H1 (cell line): ENCODE results near the gene POU2F2. TPM values are rescaled to one million over a fixed set of nuclear protein-coding genes. Genes with fewer than 3 reads are reported as not detected.

Experiments
- CTCF ChIA-PET: fragments of 300-600 bp; sonication (Branson Sonifier 250); formaldehyde crosslinking; loops from one replicate; lab custom pipeline; 2021; ENCODE audit not compliant: partially characterized antibody; lab: Charles Lee
- POLR2A ChIA-PET: fragments of 300-600 bp; sonication (Branson Sonifier 250); formaldehyde crosslinking; loops from one replicate; lab custom pipeline; 2021; ENCODE audit warnings: inconsistent platforms; ENCODE audit not compliant: partially characterized antibody; lab: Charles Lee
- DNase-seq, 2 experiments: peaks; one replicate each; pipeline versions ENCODE4 v3.0.0 to v3.0.0-alpha.2; 2010 to 2022; ENCODE audit warnings: low spot score in 2 of 2, low read depth in 1 of 2, mixed read lengths in 1 of 2
- FAIRE-seq: peaks from 2 replicates; lab custom pipeline; 2011; peaks lifted over from hg19 to GRCh38; lab: Jason Lieb, UNC
- H2AFZ ChIP-seq: 2 replicates; pipeline ENCODE4 v1.8.1; 2012; ENCODE audit warnings: low read length, inconsistent platforms
- H2AK5ac ChIP-seq: 2 replicates; pipeline ENCODE4 v1.6.1; 2013; ENCODE audit warnings: low read depth, low read length
- H2BK120ac ChIP-seq: replicated peaks from 2 replicates; pipeline ENCODE3; 2013; ENCODE audit warnings: low read depth, low read length, inconsistent platforms
- H2BK12ac ChIP-seq: 2 replicates; pipeline ENCODE4 v1.6.1; 2013; ENCODE audit warnings: low read depth, low read length
- H2BK15ac ChIP-seq: 2 replicates; pipeline ENCODE4 v1.6.1; 2013; ENCODE audit warnings: low read length
- H2BK20ac ChIP-seq: 2 replicates; pipeline ENCODE4 v1.6.1; 2013; ENCODE audit warnings: low read length
- H2BK5ac ChIP-seq: 2 replicates; pipeline ENCODE4 v1.6.1; 2013; ENCODE audit warnings: low read depth, low read length
- H3K14ac ChIP-seq: 2 replicates; pipeline ENCODE4 v1.6.1; 2013; ENCODE audit warnings: inconsistent platforms; ENCODE audit not compliant: insufficient read length
- H3K18ac ChIP-seq: 2 replicates; pipeline ENCODE4 v1.6.1; 2013; ENCODE audit warnings: low read length; ENCODE audit errors: extremely low read depth
- H3K23ac ChIP-seq: 2 replicates; pipeline ENCODE4 v1.6.1; 2013; ENCODE audit warnings: inconsistent platforms; ENCODE audit not compliant: insufficient read length
- H3K23me2 ChIP-seq: 2 replicates; pipeline ENCODE4 v1.6.1; 2013; ENCODE audit warnings: low read depth, low read length
- H3K27ac ChIP-seq: 2 replicates; pipeline ENCODE4 v1.6.1; 2011; ENCODE audit warnings: low read depth, low read length, inconsistent platforms
- H3K27me3 ChIP-seq, 4 experiments: replicated peaks in 1 of 4; 1 replicate in 1 of 4; 2 replicates in 3 of 4; pipeline versions ENCODE4 v1.6.1 to v1.8.1; 2011 to 2013; ENCODE audit warnings: low read length in 3 of 4, mild to moderate bottlenecking in 3 of 4, inconsistent platforms in 2 of 4, mixed read lengths in 2 of 4, moderate library complexity in 1 of 4; ENCODE audit not compliant: control insufficient read depth in 3 of 4, insufficient read depth in 3 of 4; ENCODE audit errors: extremely low read depth in 1 of 4
- H3K36me3 ChIP-seq, 4 experiments: 2 replicates each; pipeline versions ENCODE4 v1.6.1 to v1.8.1; 2011 to 2013; ENCODE audit warnings: mild to moderate bottlenecking in 4 of 4, low read length in 3 of 4, moderate library complexity in 2 of 4, control low read depth in 1 of 4, inconsistent platforms in 1 of 4; ENCODE audit not compliant: insufficient read depth in 4 of 4, control insufficient read depth in 2 of 4
- H3K4ac ChIP-seq: replicated peaks from 2 replicates; pipeline ENCODE3; 2013; ENCODE audit warnings: low read length, low read depth, mixed read lengths, inconsistent platforms; ENCODE audit not compliant: insufficient read length
- H3K4me1 ChIP-seq, 4 experiments: replicated peaks in 1 of 4; 1 replicate in 1 of 4; 2 replicates in 3 of 4; pipeline versions ENCODE4 v1.6.1 to v1.8.1; 2011 to 2013; ENCODE audit warnings: low read length in 3 of 4, inconsistent platforms in 2 of 4, mixed read lengths in 1 of 4; ENCODE audit not compliant: insufficient read depth in 4 of 4, control insufficient read depth in 3 of 4
- H3K4me2 ChIP-seq, 2 experiments: 2 replicates each; pipeline versions ENCODE4 v1.6.1 to v1.8.1; 2011 to 2013; ENCODE audit warnings: low read depth in 2 of 2, low read length in 2 of 2, control low read depth in 1 of 2, inconsistent platforms in 1 of 2, mild to moderate bottlenecking in 1 of 2; ENCODE audit not compliant: insufficient read depth in 1 of 2
- H3K4me3 ChIP-seq, 4 experiments: fragments of 200-600, 300-600 bp in 1 of 4; sonication (generic), shearing (Covaris generic), sonication (Bioruptor Twin) in 1 of 4; 2 replicates each; pipeline versions ENCODE4 v1.5.1 to v1.8.1; 2011 to 2016; ENCODE audit warnings: low read length in 4 of 4, low read depth in 3 of 4, control low read depth in 2 of 4, inconsistent platforms in 2 of 4, mild to moderate bottlenecking in 2 of 4, mixed read lengths in 1 of 4, moderate library complexity in 1 of 4; ENCODE audit not compliant: insufficient read depth in 2 of 4; ENCODE audit errors: extremely low read depth in 1 of 4
- H3K56ac ChIP-seq: replicated peaks from 2 replicates; pipeline ENCODE3; 2013; ENCODE audit warnings: low read depth, mild to moderate bottlenecking, mixed read lengths, low read length, inconsistent platforms; ENCODE audit not compliant: insufficient read length
- H3K79me1 ChIP-seq: 2 replicates; pipeline ENCODE4 v1.6.1; 2013; ENCODE audit warnings: low read depth, low read length, control low read depth
- H3K79me2 ChIP-seq, 2 experiments: 2 replicates each; pipeline versions ENCODE4 v1.6.1 to v1.8.1; 2012 to 2013; ENCODE audit warnings: low read length in 2 of 2, mild to moderate bottlenecking in 2 of 2, inconsistent platforms in 1 of 2; ENCODE audit not compliant: insufficient read depth in 2 of 2, control insufficient read depth in 1 of 2
- H3K9ac ChIP-seq, 4 experiments: replicated peaks in 1 of 4; 1 replicate in 1 of 4; 2 replicates in 3 of 4; pipeline versions ENCODE4 v1.6.1 to v1.8.1; 2011 to 2013; ENCODE audit warnings: low read depth in 3 of 4, low read length in 3 of 4, control low read depth in 2 of 4, mild to moderate bottlenecking in 2 of 4, moderate library complexity in 2 of 4, inconsistent platforms in 1 of 4; ENCODE audit errors: extremely low read depth in 1 of 4
- H3K9me3 ChIP-seq, 2 experiments: 2 replicates each; pipeline versions ENCODE4 v1.6.1 to v1.8.1; 2012 to 2013; ENCODE audit warnings: mild to moderate bottlenecking in 2 of 2, moderate library complexity in 2 of 2, control low read depth in 1 of 2, inconsistent platforms in 1 of 2, low read depth in 1 of 2, low read length in 1 of 2, mixed read lengths in 1 of 2; ENCODE audit not compliant: insufficient read depth in 2 of 2
- H4K20me1 ChIP-seq, 2 experiments: replicated peaks in 1 of 2; 2 replicates each; pipeline versions ENCODE3 to v1.8.1; 2011 to 2013; ENCODE audit warnings: inconsistent platforms in 2 of 2, low read length in 2 of 2, mild to moderate bottlenecking in 1 of 2; ENCODE audit not compliant: insufficient read depth in 2 of 2, control insufficient read depth in 1 of 2
- H4K5ac ChIP-seq: 2 replicates; pipeline ENCODE4 v1.6.1; 2013; ENCODE audit warnings: low read length, low read depth, mixed read lengths, inconsistent platforms; ENCODE audit not compliant: insufficient read length
- H4K8ac ChIP-seq: 2 replicates; pipeline ENCODE4 v1.8.0; 2013; ENCODE audit warnings: mild to moderate bottlenecking, moderate library complexity, low read length, inconsistent platforms; ENCODE audit not compliant: insufficient read depth; ENCODE audit errors: extremely low read depth
- H4K91ac ChIP-seq: replicated peaks from 2 replicates; pipeline ENCODE3; 2013; ENCODE audit warnings: low read length, mixed read lengths, inconsistent platforms; ENCODE audit not compliant: insufficient read length
- CHD1 ChIP-seq: IDR thresholded peaks from 2 replicates; pipeline ENCODE4 v1.6.1; 2012; ENCODE audit warnings: low read depth, low read length, improper control_type of control experiment
- POLR2A ChIP-seq, 2 experiments: IDR thresholded peaks; 1 replicate in 1 of 2; 2 replicates in 1 of 2; pipeline ENCODE4 v1.6.1; 2011; ENCODE audit warnings: low read depth in 2 of 2, low read length in 2 of 2, mild to moderate bottlenecking in 2 of 2; ENCODE audit errors: control extremely low read depth in 1 of 2
- WGBS, 2 experiments: shearing (Covaris generic) in 1 of 2; methylation state at CpG; one replicate each; pipeline versions ENCODE4 v1.1.6 to v1.1.7; 2013 to 2015; ENCODE audit warnings: low lambda C conversion rate in 2 of 2, mixed read lengths in 2 of 2, inconsistent platforms in 1 of 2, low coverage in 1 of 2, missing lambda C conversion rate in 1 of 2; ENCODE audit not compliant: insufficient replicate concordance in 2 of 2, insufficient coverage in 1 of 2, insufficient read length in 1 of 2; ENCODE audit errors: extremely low coverage in 1 of 2, missing lambda C conversion rate in 1 of 2; 5-methylcytosine and 5-hydroxymethylcytosine counted together
- polyA plus RNA-seq, 7 experiments: library from polyadenylated mRNA; depleted of rRNA in 3 of 7; stranded (reverse) in 5 of 7; unstranded in 2 of 7; fragments of >200 nt in 5 of 7; fragments of 200-250 nt in 2 of 7; gene quantifications; 1 replicate in 5 of 7; 2 replicates in 1 of 7; 4 replicates in 1 of 7; pipeline versions ENCODE4 v1.2.1 to v1.2.3, GENCODE V29; 2011 to 2013; ENCODE audit warnings: missing spikeins in 2 of 7, mixed read lengths in 2 of 7
- total RNA-seq: library from RNA; stranded (reverse); fragmentation: NEBNext Ultra II Directional; extraction: Animal tissue kit (Norgen Biotek cat#: 25700); gene quantifications from 2 replicates; pipeline ENCODE4 v1.2.1, GENCODE V29; 2021

Gene POU2F2
- total and polyA plus RNA-seq, 2 of the 8 experiments (the other 6 are each of a cell fraction or from before 2014, with no cell fraction given): 5.0 to 6.1 TPM

GRCh38 chr19:42078058-42078457 is 54.2 kb downstream of the POU2F2 start:
- Histone ChIP-seq H3K18ac (no peak overlapping the region), H3K9ac (no peak overlapping the region), H3K23me2 (peaks cover 21% of the 10 kb centered on the region), H2AFZ (no peak overlapping the region), H3K79me2 (peaks cover 22 to 41% of the 10 kb centered on the region in 2 experiments), H3K79me1 (peaks cover 17% of the 10 kb centered on the region), H2BK12ac (no peak overlapping the region), H4K5ac (no peak overlapping the region), H3K4ac (no peak overlapping the region), H4K91ac (no peak overlapping the region), H3K36me3 (peaks cover 17 to 38% (median 35%) of the 10 kb centered on the region in 4 experiments; a peak in 7 of 8 replicates), H3K9me3 (no peaks in the 10 kb centered on the region), H4K20me1 (peaks cover 28 to 49% of the 10 kb centered on the region in 2 experiments), H3K56ac (no peak overlapping the region), H3K4me2 (peak overlapping the region; percentile 86 to 91; a peak in 3 of 4 replicates), H3K27me3 (no peaks in the 10 kb centered on the region), H2BK20ac (no peak overlapping the region), H2AK5ac (no peak overlapping the region), H2BK5ac (no peak overlapping the region), H2BK15ac (no peak overlapping the region), H3K23ac (no peak overlapping the region), H2BK120ac (no peak overlapping the region), H3K14ac (no peak overlapping the region), H3K4me1 (peaks cover 0 to 4% (median 2%) of the 10 kb centered on the region in 4 experiments; a peak in 5 of 7 replicates), H4K8ac (no peak overlapping the region), H3K4me3 (peak overlapping the region in 1 of 4 experiments; percentile 91; a peak in 1 of 8 replicates), H3K27ac (no peak overlapping the region)
- CTCF ChIA-PET: interaction anchor here (0.9 to 1.7 kb wide), 5 partner anchors 16 to 36 kb away, joined by 3 to 8 read pairs (median 7); no protein-coding TSS in a partner anchor
- TF ChIP-seq CHD1: no peak
- 0 out of 3 replicates have a peak, but pooled peaks of 1 of the 2 experiments have one; percentile 25 for TF ChIP-seq POLR2A (IDR thresholded peaks at IDR 0.05; ENCODE audit: control extremely low read depth in 1 of 2, low read depth in 2 of 2, low read length in 2 of 2)
- WGBS, 2 experiments: 94% methylated on average over 1 of the region's 1 CpG; no CpG with 5 or more reads in 1 of the 2 experiments
- FAIRE-seq (no peak), DNase-seq (no peak)
- POLR2A ChIA-PET: interaction anchor here (1.3 to 4.1 kb wide), 3 partner anchors 8 to 17 kb away, joined by 4 to 13 read pairs (median 8); partner anchors contain the start of gene GRIK5
